Measurements from ENCODE around the gene STX16.

DNA sequence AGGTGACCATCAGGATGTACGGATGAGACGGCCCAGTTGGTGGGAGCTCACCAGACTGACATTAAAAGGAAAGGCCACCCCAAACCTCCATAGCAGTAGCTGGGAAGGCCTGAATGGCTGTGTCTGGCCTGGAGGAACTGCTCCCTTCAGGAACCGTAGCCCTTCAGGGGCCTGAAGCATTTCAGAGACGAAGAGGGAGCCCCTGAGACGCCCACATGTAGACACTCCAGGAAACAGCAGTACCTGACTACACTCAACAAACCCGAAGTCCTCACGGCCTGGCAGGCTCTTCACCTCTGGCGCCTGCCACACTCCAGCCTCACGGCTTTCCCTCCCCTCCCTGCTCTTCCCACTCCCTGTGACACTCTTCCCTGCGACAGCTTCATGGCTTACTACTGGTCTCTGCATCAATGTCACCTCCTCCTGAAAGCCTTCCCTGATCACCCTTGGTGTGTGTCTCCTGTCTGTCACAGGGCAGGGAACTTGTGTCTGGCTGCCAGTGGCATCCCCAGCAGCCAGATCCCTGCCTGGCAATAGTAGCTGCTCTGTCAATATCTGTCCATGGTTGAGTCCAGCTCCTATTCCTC is 14.6 kb upstream of the STX16 start:
- TF ChIP-seq, protein P1, sequence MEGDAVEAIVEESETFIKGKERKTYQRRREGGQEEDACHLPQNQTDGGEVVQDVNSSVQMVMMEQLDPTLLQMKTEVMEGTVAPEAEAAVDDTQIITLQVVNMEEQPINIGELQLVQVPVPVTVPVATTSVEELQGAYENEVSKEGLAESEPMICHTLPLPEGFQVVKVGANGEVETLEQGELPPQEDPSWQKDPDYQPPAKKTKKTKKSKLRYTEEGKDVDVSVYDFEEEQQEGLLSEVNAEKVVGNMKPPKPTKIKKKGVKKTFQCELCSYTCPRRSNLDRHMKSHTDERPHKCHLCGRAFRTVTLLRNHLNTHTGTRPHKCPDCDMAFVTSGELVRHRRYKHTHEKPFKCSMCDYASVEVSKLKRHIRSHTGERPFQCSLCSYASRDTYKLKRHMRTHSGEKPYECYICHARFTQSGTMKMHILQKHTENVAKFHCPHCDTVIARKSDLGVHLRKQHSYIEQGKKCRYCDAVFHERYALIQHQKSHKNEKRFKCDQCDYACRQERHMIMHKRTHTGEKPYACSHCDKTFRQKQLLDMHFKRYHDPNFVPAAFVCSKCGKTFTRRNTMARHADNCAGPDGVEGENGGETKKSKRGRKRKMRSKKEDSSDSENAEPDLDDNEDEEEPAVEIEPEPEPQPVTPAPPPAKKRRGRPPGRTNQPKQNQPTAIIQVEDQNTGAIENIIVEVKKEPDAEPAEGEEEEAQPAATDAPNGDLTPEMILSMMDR (IDR thresholded peaks at IDR 0.05; ENCODE audit: insufficient read depth, low read length): no peak
- TF ChIP-seq POLR2AphosphoS5 (IDR thresholded peaks at IDR 0.05; ENCODE audit: low read depth): no peak
- TF ChIP-seq, protein P2, sequence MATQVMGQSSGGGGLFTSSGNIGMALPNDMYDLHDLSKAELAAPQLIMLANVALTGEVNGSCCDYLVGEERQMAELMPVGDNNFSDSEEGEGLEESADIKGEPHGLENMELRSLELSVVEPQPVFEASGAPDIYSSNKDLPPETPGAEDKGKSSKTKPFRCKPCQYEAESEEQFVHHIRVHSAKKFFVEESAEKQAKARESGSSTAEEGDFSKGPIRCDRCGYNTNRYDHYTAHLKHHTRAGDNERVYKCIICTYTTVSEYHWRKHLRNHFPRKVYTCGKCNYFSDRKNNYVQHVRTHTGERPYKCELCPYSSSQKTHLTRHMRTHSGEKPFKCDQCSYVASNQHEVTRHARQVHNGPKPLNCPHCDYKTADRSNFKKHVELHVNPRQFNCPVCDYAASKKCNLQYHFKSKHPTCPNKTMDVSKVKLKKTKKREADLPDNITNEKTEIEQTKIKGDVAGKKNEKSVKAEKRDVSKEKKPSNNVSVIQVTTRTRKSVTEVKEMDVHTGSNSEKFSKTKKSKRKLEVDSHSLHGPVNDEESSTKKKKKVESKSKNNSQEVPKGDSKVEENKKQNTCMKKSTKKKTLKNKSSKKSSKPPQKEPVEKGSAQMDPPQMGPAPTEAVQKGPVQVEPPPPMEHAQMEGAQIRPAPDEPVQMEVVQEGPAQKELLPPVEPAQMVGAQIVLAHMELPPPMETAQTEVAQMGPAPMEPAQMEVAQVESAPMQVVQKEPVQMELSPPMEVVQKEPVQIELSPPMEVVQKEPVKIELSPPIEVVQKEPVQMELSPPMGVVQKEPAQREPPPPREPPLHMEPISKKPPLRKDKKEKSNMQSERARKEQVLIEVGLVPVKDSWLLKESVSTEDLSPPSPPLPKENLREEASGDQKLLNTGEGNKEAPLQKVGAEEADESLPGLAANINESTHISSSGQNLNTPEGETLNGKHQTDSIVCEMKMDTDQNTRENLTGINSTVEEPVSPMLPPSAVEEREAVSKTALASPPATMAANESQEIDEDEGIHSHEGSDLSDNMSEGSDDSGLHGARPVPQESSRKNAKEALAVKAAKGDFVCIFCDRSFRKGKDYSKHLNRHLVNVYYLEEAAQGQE (IDR thresholded peaks at IDR 0.05; ENCODE audit: insufficient replicate concordance, low read depth): no peak

All from HL-60 (cell line).